Lower lobe of right lung (tissue), 2 donors: ENCODE data around the gene TBC1D20. TPM values are rescaled to one million over a fixed set of nuclear protein-coding genes. Genes with fewer than 3 reads are reported as not detected.

ENCODE experiments used
- ATAC-seq, 2 donors: fragments of 200-7000 bp; cut with Tn5 transposase; one replicate each; pipeline ENCODE4 v1.9.1; 2020 to 2022; ENCODE audit warnings: mild to moderate bottlenecking in 2 of 2, moderate library complexity in 2 of 2
- DNase-seq: peaks from one replicate; pipeline ENCODE4 v3.0.0-alpha.2; 2020
- H3K27ac ChIP-seq: fragments of 200-600 bp; one replicate; pipeline ENCODE4 v1.8.0; 2022
- H3K27me3 ChIP-seq: fragments of 200-600 bp; one replicate; pipeline ENCODE4 v1.8.0; 2022; ENCODE audit warnings: low read depth
- H3K36me3 ChIP-seq: fragments of 200-600 bp; one replicate; pipeline ENCODE4 v1.8.0; 2022; ENCODE audit warnings: mild to moderate bottlenecking
- H3K4me1 ChIP-seq: fragments of 200-600 bp; one replicate; pipeline ENCODE4 v1.8.0; 2022
- H3K4me3 ChIP-seq: fragments of 200-600 bp; one replicate; pipeline ENCODE4 v1.8.0; 2022; ENCODE audit warnings: mild to moderate bottlenecking
- H3K9me3 ChIP-seq: fragments of 200-600 bp; one replicate; pipeline ENCODE4 v1.8.0; 2022
- intact Hi-C: fragments of 100-400 bp; cut with DNase I; formaldehyde crosslinking; loops from one replicate; pipeline ENCODE4 v1.11.0; 2022
- total RNA-seq: library from RNA; stranded (reverse); fragmentation: NEBNext Ultra II Directional; extraction: Animal tissue kit (Norgen Biotek cat#: 25700); gene quantifications from one replicate; pipeline ENCODE4 v1.2.1, GENCODE V29; 2021
- TF ChIP-seq, protein P1 (sequence below): fragments of 200-600 bp; IDR thresholded peaks from one replicate; pipeline ENCODE4 v1.8.0; 2022; ENCODE audit warnings: antibody characterized with exemption, mild to moderate bottlenecking
- donor health status: DM: no; HTN: yes; CAD: no; lungs with severe emphysema.

The TBC1D20 gene
- total RNA-seq, 1 donor from 2014 or later: 40.3 TPM

DNA sequence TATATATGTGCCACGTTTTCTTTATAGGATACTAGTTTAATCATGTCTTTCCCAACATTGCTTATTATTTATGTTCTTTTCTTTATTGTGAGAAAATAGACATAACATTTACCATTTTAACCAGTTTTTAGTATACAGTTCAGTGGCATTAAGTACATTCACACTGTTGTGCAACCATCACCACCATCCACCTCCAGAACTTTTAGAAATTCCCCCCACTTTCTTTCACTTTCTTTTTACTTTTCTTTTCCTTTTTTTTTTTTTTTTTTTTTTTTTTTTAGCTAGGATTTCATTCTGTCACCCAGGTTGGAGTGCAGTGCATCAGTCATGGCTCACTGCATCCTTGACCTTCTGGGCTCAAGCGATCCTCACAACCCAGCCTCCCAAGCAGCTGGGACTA, 35.8 kb downstream of the TBC1D20 start:
- DNase-seq: no peak
- no peak for ATAC-seq
- Histone ChIP-seq H3K9me3 (no peaks in the 10 kb centered on the region), H3K27ac (no peak overlapping the region), H3K27me3 (no peaks in the 10 kb centered on the region), H3K4me1 (no peaks in the 10 kb centered on the region), H3K36me3 (peaks cover 97% of the 10 kb centered on the region), H3K4me3 (no peak overlapping the region)
- TF ChIP-seq, protein P1, sequence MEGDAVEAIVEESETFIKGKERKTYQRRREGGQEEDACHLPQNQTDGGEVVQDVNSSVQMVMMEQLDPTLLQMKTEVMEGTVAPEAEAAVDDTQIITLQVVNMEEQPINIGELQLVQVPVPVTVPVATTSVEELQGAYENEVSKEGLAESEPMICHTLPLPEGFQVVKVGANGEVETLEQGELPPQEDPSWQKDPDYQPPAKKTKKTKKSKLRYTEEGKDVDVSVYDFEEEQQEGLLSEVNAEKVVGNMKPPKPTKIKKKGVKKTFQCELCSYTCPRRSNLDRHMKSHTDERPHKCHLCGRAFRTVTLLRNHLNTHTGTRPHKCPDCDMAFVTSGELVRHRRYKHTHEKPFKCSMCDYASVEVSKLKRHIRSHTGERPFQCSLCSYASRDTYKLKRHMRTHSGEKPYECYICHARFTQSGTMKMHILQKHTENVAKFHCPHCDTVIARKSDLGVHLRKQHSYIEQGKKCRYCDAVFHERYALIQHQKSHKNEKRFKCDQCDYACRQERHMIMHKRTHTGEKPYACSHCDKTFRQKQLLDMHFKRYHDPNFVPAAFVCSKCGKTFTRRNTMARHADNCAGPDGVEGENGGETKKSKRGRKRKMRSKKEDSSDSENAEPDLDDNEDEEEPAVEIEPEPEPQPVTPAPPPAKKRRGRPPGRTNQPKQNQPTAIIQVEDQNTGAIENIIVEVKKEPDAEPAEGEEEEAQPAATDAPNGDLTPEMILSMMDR: no peak
- intact Hi-C loops: no loop called here

DNA sequence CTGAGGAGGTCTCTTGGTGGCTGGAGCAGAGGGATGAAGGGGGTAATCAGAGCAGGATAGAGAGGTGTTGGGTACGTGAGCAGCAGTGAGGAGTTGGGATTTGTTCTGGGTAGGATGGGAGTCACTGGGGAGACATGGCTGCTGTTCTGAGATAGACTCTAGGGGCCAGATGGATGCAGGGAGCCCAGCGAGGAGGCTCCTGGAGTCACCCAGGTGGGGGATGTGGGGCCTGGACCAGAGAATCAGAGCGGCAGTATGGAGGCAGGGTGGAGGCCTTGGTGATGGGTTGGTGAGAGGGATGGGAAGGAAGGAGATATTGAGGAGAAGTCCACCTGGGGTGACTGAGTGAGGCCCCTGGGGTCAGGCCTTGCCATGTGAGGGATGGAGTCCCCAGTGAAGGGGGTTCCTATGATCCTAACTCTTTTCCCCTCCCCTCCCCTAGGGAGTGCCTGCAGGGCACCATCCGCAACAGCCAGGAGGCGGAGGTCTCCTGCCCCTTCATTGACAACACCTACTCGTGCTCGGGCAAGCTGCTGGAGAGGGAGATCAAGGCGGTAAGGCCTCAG, 40.6 kb downstream of the TBC1D20 start:
- peaks cover 89% of the 10 kb centered on the region for H3K36me3 ChIP-seq

DNA sequence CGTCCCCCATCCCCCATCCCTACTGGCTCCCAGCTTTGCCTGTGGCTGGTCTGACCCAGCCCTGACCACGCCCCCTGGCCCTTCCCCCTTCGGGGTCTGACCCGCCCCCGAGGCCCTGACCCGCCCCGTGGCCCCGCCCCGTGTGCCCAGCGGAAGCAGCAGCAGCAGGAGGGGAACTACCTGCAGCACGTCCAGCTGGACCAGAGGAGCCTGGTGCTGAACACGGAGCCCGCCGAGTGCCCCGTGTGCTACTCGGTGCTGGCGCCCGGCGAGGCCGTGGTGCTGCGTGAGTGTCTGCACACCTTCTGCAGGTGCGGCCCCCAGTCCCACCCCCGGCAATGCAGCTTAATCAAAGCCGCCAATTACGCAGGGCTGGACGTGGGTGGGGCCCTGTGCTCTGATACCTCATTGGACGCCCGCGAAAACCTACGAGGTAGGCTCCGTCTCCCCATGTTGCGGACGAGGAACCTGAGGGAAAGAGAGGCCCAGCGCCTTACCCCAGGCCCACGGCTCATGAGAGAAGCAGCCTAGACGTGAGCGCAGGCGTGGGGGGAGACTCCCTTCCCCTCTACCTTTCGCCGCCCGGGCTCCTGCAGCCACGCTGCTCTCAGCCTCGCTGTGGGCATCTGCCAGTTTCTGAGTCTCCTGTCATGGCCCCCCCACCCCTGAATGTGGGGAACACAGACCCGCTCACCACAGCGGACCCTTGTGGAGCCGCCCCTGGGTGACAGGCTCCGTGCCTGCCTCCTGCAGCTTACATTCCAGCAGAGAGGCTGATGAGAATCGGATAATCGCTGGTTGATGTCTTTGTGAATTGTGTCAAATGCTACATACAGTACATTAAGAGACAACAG, 41.4 kb downstream of the TBC1D20 start:
- Histone ChIP-seq H3K27me3 (no peaks in the 10 kb centered on the region), H3K27ac (no peak overlapping the region), H3K4me3 (no peak overlapping the region), H3K4me1 (peaks cover 7% of the 10 kb centered on the region), H3K36me3 (peaks cover 87% of the 10 kb centered on the region), H3K9me3 (no peaks in the 10 kb centered on the region)
- DNase-seq (no peak), ATAC-seq (peak in 1 of 2 donors; percentile 35)
- TF ChIP-seq, protein P1: no peak
- intact Hi-C loops: no loop called here

More for the DNA sequence above, 40.6 kb downstream of the TBC1D20 start:
- no peaks in the 10 kb centered on the region for H3K9me3 ChIP-seq
- ATAC-seq (no peak), DNase-seq (no peak)
- H3K4me3 ChIP-seq: no peak overlapping the region
- H3K27ac ChIP-seq: no peak overlapping the region
- TF ChIP-seq, protein P1: no peak
- H3K4me1 ChIP-seq: no peaks in the 10 kb centered on the region
- intact Hi-C loops: no loop called here
- no peaks in the 10 kb centered on the region for H3K27me3 ChIP-seq

DNA sequence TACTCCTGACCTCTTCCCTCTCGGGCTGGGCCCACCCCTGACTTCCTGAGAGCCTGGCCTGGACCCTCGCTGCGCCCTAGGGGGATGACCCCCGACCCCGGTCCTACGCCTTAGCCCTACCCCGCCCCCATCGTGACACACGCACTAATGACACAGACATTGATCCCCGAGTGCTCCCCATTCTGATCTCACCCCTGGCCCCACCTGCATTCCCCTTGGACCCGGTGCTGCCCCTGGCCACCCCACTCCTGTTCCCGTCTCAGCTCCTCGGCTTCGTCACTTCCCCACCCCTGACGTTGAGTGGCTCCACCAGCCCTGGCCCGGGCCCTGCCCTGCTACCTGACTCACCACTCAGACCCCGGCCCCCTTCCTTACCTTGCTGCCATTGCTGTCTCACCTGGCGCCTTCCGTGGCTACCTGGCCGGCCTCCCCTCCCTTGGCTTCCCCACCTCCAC, 42.1 kb downstream of the TBC1D20 start:
- Histone ChIP-seq H3K27ac (no peak overlapping the region), H3K27me3 (no peaks in the 10 kb centered on the region), H3K9me3 (no peaks in the 10 kb centered on the region), H3K4me1 (peaks cover 13% of the 10 kb centered on the region), H3K4me3 (no peak overlapping the region), H3K36me3 (peaks cover 81% of the 10 kb centered on the region)
- intact Hi-C loops: no loop called here
- ATAC-seq: peak in 1 of 2 donors; percentile 3
- TF ChIP-seq, protein P1: no peak
- DNase-seq: no peak

DNA sequence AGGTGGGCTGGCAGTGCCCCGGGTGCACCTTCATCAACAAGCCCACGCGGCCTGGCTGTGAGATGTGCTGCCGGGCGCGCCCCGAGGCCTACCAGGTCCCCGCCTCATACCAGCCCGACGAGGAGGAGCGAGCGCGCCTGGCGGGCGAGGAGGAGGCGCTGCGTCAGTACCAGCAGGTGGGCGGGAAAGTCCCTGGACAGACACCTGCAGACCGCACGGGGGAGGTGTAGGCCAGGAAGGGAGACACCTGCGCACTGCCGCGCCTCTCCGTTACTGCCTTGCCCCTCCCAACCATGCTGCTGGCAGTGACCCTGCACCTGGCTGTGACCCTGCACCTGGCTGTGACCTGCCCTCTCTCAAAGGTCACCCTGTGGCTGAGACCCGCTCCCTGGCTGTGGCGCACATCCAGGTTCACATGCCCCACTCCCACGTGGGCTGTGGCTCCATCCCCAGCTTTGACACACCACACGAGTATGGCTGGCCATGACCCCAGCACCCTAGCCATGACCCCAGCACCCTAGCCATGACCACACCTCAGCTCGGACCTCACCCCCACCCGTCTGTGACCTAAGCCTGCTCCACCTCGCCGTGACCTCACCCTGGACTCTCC, 42.7 kb downstream of the TBC1D20 start:
- peaks cover 17% of the 10 kb centered on the region for H3K4me1 ChIP-seq
- TF ChIP-seq, protein P1: no peak
- no peak overlapping the region for H3K4me3 ChIP-seq
- H3K27ac ChIP-seq: no peak overlapping the region
- no peaks in the 10 kb centered on the region for H3K9me3 ChIP-seq
- H3K36me3 ChIP-seq: peaks cover 76% of the 10 kb centered on the region
- ATAC-seq (no peak), DNase-seq (no peak)
- no peaks in the 10 kb centered on the region for H3K27me3 ChIP-seq
- intact Hi-C loops: no loop called here
